ENCODE results near the gene LIM2.

Gene LIM2

DNA sequence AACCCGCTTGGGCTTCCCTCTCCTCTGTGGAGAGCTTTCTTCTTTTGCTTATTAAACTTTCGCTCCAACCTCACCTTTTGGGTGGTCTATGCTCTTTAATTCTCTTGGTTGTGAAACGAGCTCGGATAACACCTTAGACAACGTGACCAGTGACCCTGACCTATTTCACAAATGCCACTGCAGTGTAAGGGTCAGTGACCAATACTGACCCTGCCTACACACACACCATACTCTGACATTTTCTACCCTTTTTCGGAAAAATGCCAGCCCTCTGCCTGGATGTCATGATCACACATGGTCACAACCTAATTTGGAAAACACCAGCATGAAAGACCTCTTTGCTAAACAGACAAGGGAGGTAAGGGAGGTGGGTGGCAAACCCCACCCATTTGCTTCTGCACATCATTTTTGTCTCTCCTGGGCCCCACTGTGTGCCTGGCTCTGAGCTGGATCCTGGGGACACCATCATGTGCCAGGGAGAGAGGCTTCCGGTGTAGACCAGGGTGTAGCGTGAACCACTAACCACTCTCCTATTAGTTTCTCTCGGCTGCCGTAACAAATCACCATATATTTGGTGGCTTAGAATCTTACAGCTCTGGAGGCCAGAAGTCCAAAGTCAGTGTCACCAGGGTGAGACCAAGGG is 31.5 kb downstream of the LIM2 start:
- TF ChIP-seq, protein P1, sequence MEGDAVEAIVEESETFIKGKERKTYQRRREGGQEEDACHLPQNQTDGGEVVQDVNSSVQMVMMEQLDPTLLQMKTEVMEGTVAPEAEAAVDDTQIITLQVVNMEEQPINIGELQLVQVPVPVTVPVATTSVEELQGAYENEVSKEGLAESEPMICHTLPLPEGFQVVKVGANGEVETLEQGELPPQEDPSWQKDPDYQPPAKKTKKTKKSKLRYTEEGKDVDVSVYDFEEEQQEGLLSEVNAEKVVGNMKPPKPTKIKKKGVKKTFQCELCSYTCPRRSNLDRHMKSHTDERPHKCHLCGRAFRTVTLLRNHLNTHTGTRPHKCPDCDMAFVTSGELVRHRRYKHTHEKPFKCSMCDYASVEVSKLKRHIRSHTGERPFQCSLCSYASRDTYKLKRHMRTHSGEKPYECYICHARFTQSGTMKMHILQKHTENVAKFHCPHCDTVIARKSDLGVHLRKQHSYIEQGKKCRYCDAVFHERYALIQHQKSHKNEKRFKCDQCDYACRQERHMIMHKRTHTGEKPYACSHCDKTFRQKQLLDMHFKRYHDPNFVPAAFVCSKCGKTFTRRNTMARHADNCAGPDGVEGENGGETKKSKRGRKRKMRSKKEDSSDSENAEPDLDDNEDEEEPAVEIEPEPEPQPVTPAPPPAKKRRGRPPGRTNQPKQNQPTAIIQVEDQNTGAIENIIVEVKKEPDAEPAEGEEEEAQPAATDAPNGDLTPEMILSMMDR (IDR thresholded peaks at IDR 0.05; ENCODE audit: insufficient read depth, low read depth, low read length, missing control alignments): no peak
- DNase-seq (ENCODE audit: low read depth): no peak
- H3K4me3 ChIP-seq (ENCODE audit: low read length): no peak overlapping the region

DNA sequence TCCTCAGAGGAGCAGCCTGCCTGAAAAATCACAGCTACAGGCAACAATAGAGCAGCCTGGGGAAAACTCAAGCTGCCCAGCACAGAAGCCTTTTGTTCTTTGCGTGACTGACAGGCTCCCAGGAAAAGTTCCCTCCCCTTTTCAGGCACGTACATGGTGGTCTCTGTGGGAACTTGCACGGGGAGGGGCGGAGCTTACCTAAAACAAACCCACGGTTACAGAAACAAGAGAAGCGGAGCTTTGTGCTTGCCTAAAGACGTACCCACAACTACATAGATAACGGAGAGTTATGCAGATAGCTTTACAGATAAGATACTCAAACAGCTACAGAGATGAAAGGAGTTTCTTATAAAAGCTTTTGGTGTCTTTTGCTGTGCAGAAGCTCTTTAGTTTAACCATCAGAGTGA is 33.0 kb downstream of the LIM2 start:
- no peak overlapping the region for H3K4me3 ChIP-seq (ENCODE audit: low read length)
- TF ChIP-seq, protein P1 (IDR thresholded peaks at IDR 0.05; ENCODE audit: insufficient read depth, low read depth, low read length, missing control alignments): no peak

DNA sequence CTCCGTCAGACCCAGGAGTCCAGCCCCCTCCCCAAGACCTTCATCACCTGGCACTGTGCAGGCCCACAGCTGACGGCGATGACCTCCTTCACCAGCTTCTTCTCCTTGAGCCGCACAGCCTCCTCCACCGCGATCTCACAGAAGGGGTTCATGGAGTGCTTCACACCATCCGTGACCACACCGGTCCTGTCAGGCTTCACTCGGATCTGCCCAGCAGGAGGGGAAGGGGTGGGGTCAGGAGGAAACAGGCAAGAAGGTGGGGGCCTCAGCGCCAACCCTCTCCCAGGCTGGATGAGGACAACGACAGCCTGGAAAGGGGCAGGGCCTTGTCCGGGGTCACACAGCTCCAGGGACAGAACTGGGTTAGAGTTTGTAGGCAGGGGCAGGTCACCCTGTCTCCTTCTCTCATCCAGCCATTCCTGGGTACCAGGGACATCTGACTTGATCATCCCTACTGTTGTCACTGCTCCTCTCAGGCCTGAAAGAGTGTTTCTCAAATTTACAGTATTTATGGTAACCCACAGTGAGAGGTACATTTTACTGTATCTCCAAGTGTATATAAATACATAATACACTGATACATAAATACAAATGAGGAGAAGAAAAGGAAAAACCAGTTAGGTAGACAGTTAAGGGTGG is 33.6 kb downstream of the LIM2 start:
- TF ChIP-seq, protein P1 (IDR thresholded peaks at IDR 0.05; ENCODE audit: insufficient read depth, low read depth, low read length, missing control alignments): no peak
- no peak for DNase-seq (ENCODE audit: low read depth)
- no peak overlapping the region for H3K4me3 ChIP-seq (ENCODE audit: low read length)

More for the DNA sequence above, 33.0 kb downstream of the LIM2 start:
- no peak for DNase-seq (ENCODE audit: low read depth)

DNA sequence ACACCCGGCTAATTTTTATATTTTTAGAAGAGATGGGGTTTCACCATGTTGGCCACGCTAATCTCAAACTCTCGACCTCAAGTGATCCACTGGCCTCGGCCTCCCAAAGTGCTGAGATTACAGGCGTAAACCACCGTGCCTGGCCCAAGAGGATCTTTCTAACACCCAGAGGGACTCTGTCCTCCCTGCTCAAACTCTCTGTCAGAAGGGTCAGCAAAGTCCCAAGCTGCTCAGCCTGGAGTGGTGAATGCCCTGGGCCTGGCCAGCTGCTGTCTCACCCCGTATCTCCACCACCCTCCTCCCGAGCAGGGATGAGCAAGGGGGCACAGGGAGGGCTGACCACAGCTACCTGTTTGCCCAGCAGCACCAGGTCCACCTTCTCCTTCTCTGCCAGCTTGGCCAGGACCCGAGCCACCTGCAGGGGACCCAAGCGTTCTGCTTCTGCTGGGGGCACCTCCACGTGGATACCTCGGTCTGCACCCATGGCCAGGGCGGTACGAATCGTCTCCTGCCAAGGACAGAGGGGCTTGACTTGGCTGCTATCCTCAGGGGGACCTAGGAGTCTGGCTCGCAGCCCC is 34.9 kb downstream of the LIM2 start:
- no peak for DNase-seq (ENCODE audit: low read depth)
- TF ChIP-seq, protein P1 (IDR thresholded peaks at IDR 0.05; ENCODE audit: insufficient read depth, low read depth, low read length, missing control alignments): no peak
- H3K4me3 ChIP-seq (ENCODE audit: low read length): no peak overlapping the region

DNA sequence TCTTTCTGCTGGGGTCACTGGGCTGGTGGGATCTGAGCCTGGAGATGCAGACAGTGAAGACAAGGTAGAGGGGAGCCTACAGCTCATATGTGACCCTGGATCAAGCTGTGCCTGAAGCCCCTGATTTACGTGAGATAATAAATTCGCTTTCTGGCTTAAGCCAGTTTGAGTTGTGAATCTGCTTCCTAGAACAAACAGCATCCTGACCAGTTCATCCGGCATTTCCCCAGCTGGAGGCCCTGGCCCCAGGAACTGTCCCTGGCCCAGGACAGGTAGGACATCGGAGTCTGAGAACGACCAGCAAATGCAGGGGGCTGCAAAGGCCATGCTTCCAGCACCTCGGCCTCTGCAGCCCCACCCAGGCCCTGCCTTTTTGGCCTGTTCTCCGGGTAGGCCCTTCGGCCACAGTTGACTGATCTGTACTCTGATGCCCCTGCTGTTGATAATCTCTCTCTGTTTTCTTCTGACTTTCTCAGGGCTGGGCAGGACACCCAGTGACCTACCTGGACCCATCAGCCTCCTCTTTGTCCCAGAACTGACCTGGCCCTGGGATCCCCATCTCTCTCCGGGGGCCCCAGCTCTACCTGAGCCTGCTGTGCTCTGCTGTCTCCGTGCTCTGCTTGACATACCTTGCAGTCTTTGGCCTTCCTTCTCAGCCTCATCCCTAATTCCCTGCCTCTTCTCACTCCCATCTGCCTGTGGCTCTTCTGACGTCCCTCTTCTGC is 36.3 kb downstream of the LIM2 start:
- H3K4me3 ChIP-seq (ENCODE audit: low read length): no peak overlapping the region
- DNase-seq (ENCODE audit: low read depth): no peak
- TF ChIP-seq, protein P1 (IDR thresholded peaks at IDR 0.05; ENCODE audit: insufficient read depth, low read depth, low read length, missing control alignments): no peak

DNA sequence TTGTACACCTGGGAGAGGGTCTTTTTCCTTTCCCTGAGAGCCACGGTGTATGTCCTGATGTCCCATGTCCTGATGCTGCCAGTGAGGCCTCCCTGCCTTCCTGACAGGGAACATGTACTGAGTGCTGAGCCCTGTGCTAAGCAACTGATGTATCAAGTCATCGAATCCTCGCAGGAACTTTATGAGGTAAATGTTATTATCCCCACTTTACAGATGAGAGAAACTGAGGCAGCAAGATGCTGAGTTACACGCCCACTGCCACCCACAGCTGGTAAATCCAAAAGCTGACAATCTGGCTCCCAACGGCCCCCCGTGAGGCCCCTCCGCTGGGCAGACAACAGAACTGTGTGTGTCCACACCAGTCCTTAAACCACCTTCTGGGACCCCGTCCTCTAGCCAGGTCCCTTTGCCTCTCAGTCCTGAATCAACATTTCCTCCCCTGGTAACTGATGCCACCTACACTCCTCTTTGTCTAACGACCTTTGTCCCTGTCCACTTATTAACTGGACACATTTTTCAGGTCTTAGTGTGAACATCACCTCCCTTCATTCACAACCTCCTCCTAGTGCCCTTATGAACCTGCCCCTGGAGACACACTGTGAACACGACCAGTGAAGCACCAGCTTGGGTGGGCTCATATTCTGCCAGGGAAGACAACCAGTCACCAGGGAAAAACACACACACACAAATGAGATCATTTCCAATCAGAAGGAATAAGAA is 40.4 kb downstream of the LIM2 start:
- TF ChIP-seq, protein P1 (IDR thresholded peaks at IDR 0.05; ENCODE audit: insufficient read depth, low read depth, low read length, missing control alignments): no peak
- no peak overlapping the region for H3K4me3 ChIP-seq (ENCODE audit: low read length)
- DNase-seq (ENCODE audit: low read depth): no peak
